Measurements from ENCODE around the gene RTN4RL2.

Gene RTN4RL2

GRCh38 chr11:57479021-57479663, 18.8 kb downstream of the RTN4RL2 start:
- Histone ChIP-seq H3K36me3 (ENCODE audit: control insufficient read depth, low read length) (peaks cover 2% of the 10 kb centered on the region), H3K27ac (ENCODE audit: low read depth, low read length) (no peak overlapping the region)

DNA sequence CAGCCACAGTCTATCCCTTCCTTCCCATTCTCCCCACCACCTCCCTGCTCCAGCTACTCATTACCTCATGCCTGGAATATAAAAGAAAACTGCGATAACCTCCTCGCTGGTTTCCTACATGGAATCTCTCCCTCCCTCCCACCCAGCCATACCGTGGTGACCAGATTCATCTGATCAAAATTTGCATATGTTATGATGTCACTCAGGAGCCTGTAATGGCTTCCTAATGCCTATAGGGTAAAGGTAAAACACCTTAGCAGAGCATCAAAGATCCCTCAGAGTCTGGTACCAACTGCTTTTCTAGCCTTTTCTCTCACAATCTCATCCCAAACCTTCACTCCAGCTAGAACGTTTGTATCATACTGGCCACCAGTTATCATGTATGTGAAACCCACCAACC, 19.6 kb downstream of the RTN4RL2 start:
- no peaks in the 10 kb centered on the region for H3K79me2 ChIP-seq (ENCODE audit: control insufficient read depth, low read length)
- H3F3A ChIP-seq (ENCODE audit: control insufficient read depth, insufficient read depth) = no peaks in the 10 kb centered on the region
- H3K36me3 ChIP-seq (ENCODE audit: control insufficient read depth, low read length) = peaks cover 9% of the 10 kb centered on the region
- no peak overlapping the region for H3K4me3 ChIP-seq (ENCODE audit: low read length)
- H4K20me1 ChIP-seq (ENCODE audit: control insufficient read depth, insufficient read depth, low read depth, low read length) = 0 out of 2 replicates have a peak, but pooled peaks cover 2% of the 10 kb centered on the region
- peaks cover 32% of the 10 kb centered on the region for H3K27me3 ChIP-seq (ENCODE audit: control insufficient read depth, low read length)
- no peak overlapping the region; the same call in 1 of the 2 replicates for H3K4me2 ChIP-seq (ENCODE audit: low read length)
- H3K9me2 ChIP-seq (replicated peaks; ENCODE audit: control insufficient read depth, low read length) = no peaks in the 10 kb centered on the region
- H3K9me3 ChIP-seq (ENCODE audit: control insufficient read depth, insufficient read depth, low read length) = no peaks in the 10 kb centered on the region
- H3K4me1 ChIP-seq (ENCODE audit: control insufficient read depth, low read length) = peaks cover 54% of the 10 kb centered on the region
- H3K27ac ChIP-seq (ENCODE audit: low read depth, low read length) = no peak overlapping the region
- TF ChIP-seq CTCF (IDR thresholded peaks at IDR 0.05; ENCODE audit: low read depth, low read length, poor library complexity, severe bottlenecking) (no peak), EZH2phosphoT487 (IDR thresholded peaks at IDR 0.05; ENCODE audit: borderline replicate concordance, low read length) (no peak)

More at GRCh38 chr11:57479021-57479663, 18.8 kb downstream of the RTN4RL2 start:
- no peak overlapping the region for H3K4me2 ChIP-seq (ENCODE audit: low read length)
- no peaks in the 10 kb centered on the region for H3K9me3 ChIP-seq (ENCODE audit: control insufficient read depth, insufficient read depth, low read length)
- peaks cover 54% of the 10 kb centered on the region for H3K4me1 ChIP-seq (ENCODE audit: control insufficient read depth, low read length)
- H3K9me2 ChIP-seq (replicated peaks; ENCODE audit: control insufficient read depth, low read length) = no peaks in the 10 kb centered on the region
- H3K27me3 ChIP-seq (ENCODE audit: control insufficient read depth, low read length) = peaks cover 39% of the 10 kb centered on the region
- H3K4me3 ChIP-seq (ENCODE audit: low read length) = no peak overlapping the region
- TF ChIP-seq EZH2phosphoT487 (IDR thresholded peaks at IDR 0.05; ENCODE audit: borderline replicate concordance, low read length) = no peak
- TF ChIP-seq CTCF (IDR thresholded peaks at IDR 0.05; ENCODE audit: low read depth, low read length, poor library complexity, severe bottlenecking) = no peak
- H3K79me2 ChIP-seq (ENCODE audit: control insufficient read depth, low read length) = no peaks in the 10 kb centered on the region
- H4K20me1 ChIP-seq (ENCODE audit: control insufficient read depth, insufficient read depth, low read depth, low read length) = 0 out of 2 replicates have a peak, but pooled peaks cover 2% of the 10 kb centered on the region
- H3F3A ChIP-seq (ENCODE audit: control insufficient read depth, insufficient read depth) = no peaks in the 10 kb centered on the region

DNA sequence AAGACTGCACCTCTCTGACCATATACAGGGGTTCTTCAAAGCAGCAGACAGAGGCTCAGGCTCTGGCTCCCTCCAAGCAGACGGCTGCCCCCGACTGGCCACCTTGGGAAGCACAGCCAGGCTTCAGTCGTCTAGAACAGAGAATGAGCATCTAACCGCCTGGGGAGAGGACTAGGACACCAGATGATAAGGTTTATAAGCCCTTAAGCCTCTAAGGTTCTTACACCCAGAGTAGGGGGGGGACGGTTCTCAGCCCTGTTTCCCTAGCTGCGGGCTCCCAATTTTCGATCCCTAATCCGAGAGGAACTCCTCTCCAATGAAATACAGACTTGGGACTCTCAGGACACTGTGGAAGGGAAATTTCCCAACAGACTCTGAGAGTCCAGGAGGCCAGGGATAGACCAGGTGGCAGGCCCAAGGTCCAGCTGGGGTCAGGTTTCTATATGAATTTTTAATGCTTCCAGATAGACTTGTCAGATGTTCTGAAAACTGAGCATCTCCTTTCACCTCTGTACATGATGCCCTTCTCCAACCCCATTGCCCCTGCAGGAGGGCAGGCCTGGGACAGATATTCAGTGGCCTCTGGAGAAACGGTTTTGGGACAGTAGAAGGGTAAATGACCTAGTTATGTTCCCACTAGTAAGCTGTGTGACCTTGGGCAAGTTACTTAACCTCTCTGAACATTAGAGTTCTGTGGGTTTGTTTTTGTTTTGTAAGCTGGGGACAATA, 20.2 kb downstream of the RTN4RL2 start:
- Histone ChIP-seq H3K9me3 (ENCODE audit: control insufficient read depth, insufficient read depth, low read length) (no peaks in the 10 kb centered on the region), H3F3A (ENCODE audit: control insufficient read depth, insufficient read depth) (0 out of 2 replicates have a peak, but pooled peaks cover under 1% of the 10 kb centered on the region), H3K4me2 (ENCODE audit: low read length) (no peak overlapping the region; the same call in 1 of the 2 replicates), H4K20me1 (ENCODE audit: control insufficient read depth, insufficient read depth, low read depth, low read length) (no peaks in the 10 kb centered on the region), H3K27me3 (ENCODE audit: control insufficient read depth, low read length) (peaks cover 27% of the 10 kb centered on the region), H3K79me2 (ENCODE audit: control insufficient read depth, low read length) (no peaks in the 10 kb centered on the region), H3K36me3 (ENCODE audit: control insufficient read depth, low read length) (peaks cover 15% of the 10 kb centered on the region), H3K27ac (ENCODE audit: low read depth, low read length) (no peak overlapping the region), H3K4me1 (ENCODE audit: control insufficient read depth, low read length) (peaks cover 59% of the 10 kb centered on the region), H3K9me2 (replicated peaks; ENCODE audit: control insufficient read depth, low read length) (no peaks in the 10 kb centered on the region), H3K4me3 (ENCODE audit: low read length) (no peak overlapping the region)
- no peak for TF ChIP-seq EZH2phosphoT487 (IDR thresholded peaks at IDR 0.05; ENCODE audit: borderline replicate concordance, low read length)
- peak; percentile 96 for TF ChIP-seq CTCF (IDR thresholded peaks at IDR 0.05; ENCODE audit: low read depth, low read length, poor library complexity, severe bottlenecking)

All from DOHH2 (cell line).